GM18519 (cell line): Measurements from ENCODE around the gene KIAA1217.

Experiments
- ATAC-seq: cut with Tn5 transposase; IDR thresholded peaks from one replicate; pipeline ENCODE4 v1.9.1; 2021; ENCODE audit warnings: mild to moderate bottlenecking, moderate library complexity; ENCODE audit not compliant: unreplicated experiment, low FRiP score

KIAA1217 gene

GRCh38 chr10:24208661-24209431 is at the start of gene KIAA1217:
TSS of gene KIAA1217 (plus strand) at chr10:24209138. CDS start at chr10:24209194, 56 bp downstream.
- ATAC-seq = no peak

- ATAC-seq = no peak
These were observed 46.5 kb upstream of the KIAA1217 start for GRCh38 chr10:24162206-24162985.

GRCh38 chr10:24163485-24163884 is 45.5 kb upstream of the KIAA1217 start:
- ATAC-seq = no peak

- no peak for ATAC-seq
These were observed 40.4 kb upstream of the KIAA1217 start for GRCh38 chr10:24168258-24169170.

GRCh38 chr10:24170199-24170598 is 38.7 kb upstream of the KIAA1217 start:
- ATAC-seq = no peak

GRCh38 chr10:24172909-24173308 is 36.0 kb upstream of the KIAA1217 start:
- no peak for ATAC-seq

GRCh38 chr10:24174014-24174413 is 34.9 kb upstream of the KIAA1217 start:
- ATAC-seq = no peak

GRCh38 chr10:24176658-24177057 is 32.3 kb upstream of the KIAA1217 start:
- no peak for ATAC-seq

GRCh38 chr10:24177636-24178035 is 31.3 kb upstream of the KIAA1217 start:
- no peak for ATAC-seq

- ATAC-seq = no peak
These were observed 28.0 kb upstream of the KIAA1217 start for GRCh38 chr10:24180891-24181290.

- no peak for ATAC-seq
These were observed 24.5 kb upstream of the KIAA1217 start for GRCh38 chr10:24184455-24184854.

- ATAC-seq = no peak
These were observed 15.6 kb upstream of the KIAA1217 start for GRCh38 chr10:24193330-24193729.

- ATAC-seq = no peak
These were observed 11.7 kb upstream of the KIAA1217 start for GRCh38 chr10:24197263-24197662.

- no peak for ATAC-seq
These were observed 7.3 kb upstream of the KIAA1217 start for GRCh38 chr10:24201503-24202180.

- no peak for ATAC-seq
These were observed 6.8 kb upstream of the KIAA1217 start for GRCh38 chr10:24202181-24202570.

- no peak for ATAC-seq
These were observed 3.1 kb upstream of the KIAA1217 start for GRCh38 chr10:24205821-24206220.

GRCh38 chr10:24206334-24206733 is 2.6 kb upstream of the KIAA1217 start:
- no peak for ATAC-seq

GRCh38 chr10:24206926-24207325 is 2.0 kb upstream of the KIAA1217 start:
- no peak for ATAC-seq

GRCh38 chr10:24207341-24207740 is 1.6 kb upstream of the KIAA1217 start:
- no peak for ATAC-seq
